GM23338 (cell line): Measurements from ENCODE around the gene HLCS. TPM values are rescaled to one million over a fixed set of nuclear protein-coding genes. Genes with fewer than 3 reads are reported as not detected.

Experiments
- ATAC-seq: fragments of 200-7000 bp; cut with Tn5 transposase; 3 replicates; pipeline ENCODE4 v1.9.1; 2020
- DNase-seq: peaks from one replicate; pipeline ENCODE4 v3.0.0-alpha.2; 2015; ENCODE audit warnings: low spot score
- H2AFZ ChIP-seq: fragments of 200-600 bp; sonication (generic); 2 replicates; pipeline ENCODE4 v1.8.0; 2016; ENCODE audit warnings: antibody characterized with exemption, mild to moderate bottlenecking, moderate library complexity
- H3F3A ChIP-seq: fragments of 200-600 bp; sonication (generic); replicated peaks from 2 replicates; pipeline ENCODE4 v1.8.0; 2017; ENCODE audit warnings: antibody characterized with exemption, mixed run types, low read depth
- H3K27ac ChIP-seq: fragments of 200-600 bp; sonication (generic); 2 replicates; pipeline ENCODE4 v1.6.1; 2016; ENCODE audit warnings: low read depth
- H3K27me3 ChIP-seq: fragments of 200-600 bp; sonication (generic); 2 replicates; pipeline ENCODE4 v1.8.0; 2016; ENCODE audit warnings: mild to moderate bottlenecking, mixed run types, moderate library complexity; ENCODE audit not compliant: insufficient read depth
- H3K36me3 ChIP-seq: fragments of 200-600 bp; sonication (generic); 2 replicates; pipeline ENCODE4 v1.8.0; 2016; ENCODE audit warnings: mild to moderate bottlenecking; ENCODE audit not compliant: insufficient read depth
- H3K4me1 ChIP-seq: fragments of 200-600 bp; sonication (generic); 2 replicates; pipeline ENCODE4 v1.8.0; 2016; ENCODE audit warnings: mild to moderate bottlenecking, moderate library complexity; ENCODE audit not compliant: insufficient read depth
- H3K4me2 ChIP-seq: fragments of 200-600 bp; sonication (generic); 2 replicates; pipeline ENCODE4 v1.7.1; 2017; ENCODE audit warnings: mixed run types
- H3K4me3 ChIP-seq: fragments of 200-600 bp; sonication (generic); 2 replicates; pipeline ENCODE4 v1.6.1; 2016; ENCODE audit warnings: mixed run types
- H3K79me2 ChIP-seq: fragments of 200-600 bp; sonication (generic); replicated peaks from 2 replicates; pipeline ENCODE4 v1.8.0; 2017; ENCODE audit warnings: mild to moderate bottlenecking; ENCODE audit not compliant: insufficient read depth
- H3K9me2 ChIP-seq: fragments of 200-600 bp; sonication (generic); 2 replicates; pipeline ENCODE4 v1.8.0; 2017; ENCODE audit not compliant: insufficient read depth
- H4K20me1 ChIP-seq: fragments of 200-600 bp; sonication (generic); replicated peaks from 2 replicates; pipeline ENCODE4 v1.8.0; 2017; ENCODE audit warnings: mild to moderate bottlenecking; ENCODE audit not compliant: insufficient read depth
- H3K27ac Mint-ChIP-seq: 2 replicates; pipeline ENCODE4 v1.8.0; 2020; ENCODE audit warnings: inconsistent platforms, mild to moderate bottlenecking, moderate library complexity, mixed read lengths
- H3K27me3 Mint-ChIP-seq: 3 replicates; pipeline ENCODE4 v1.8.0; 2022; ENCODE audit warnings: low read depth, mild to moderate bottlenecking, moderate library complexity, mixed read lengths, inconsistent platforms; ENCODE audit not compliant: insufficient read depth, poor library complexity
- H3K36me3 Mint-ChIP-seq: 3 replicates; pipeline ENCODE4 v1.8.0; 2021; ENCODE audit warnings: low read depth, mild to moderate bottlenecking, inconsistent platforms, moderate library complexity, mixed read lengths
- H3K4me1 Mint-ChIP-seq: 3 replicates; pipeline ENCODE4 v1.8.0; 2020; ENCODE audit warnings: mild to moderate bottlenecking, inconsistent platforms, mixed read lengths
- H3K4me3 Mint-ChIP-seq: 3 replicates; pipeline ENCODE4 v1.8.0; 2021; ENCODE audit warnings: moderate library complexity, mild to moderate bottlenecking, inconsistent platforms, mixed read lengths
- H3K9me3 Mint-ChIP-seq: 3 replicates; pipeline ENCODE4 v1.8.0; 2020; ENCODE audit warnings: moderate library complexity, mild to moderate bottlenecking, inconsistent platforms, mixed read lengths
- CREB1 ChIP-seq: fragments of 250-450 bp; sonication (Bioruptor Pico); IDR thresholded peaks from 2 replicates; pipeline ENCODE4 v1.5.0; 2020; ENCODE audit warnings: low read depth, mild to moderate bottlenecking, moderate library complexity
- CTCF ChIP-seq, 2 experiments: fragments of 200-600 bp in 1 of 2; sonication (generic) in 1 of 2; conservative IDR thresholded peaks; 2 replicates each; pipeline versions ENCODE4 v1.5.1 to v1.6.1; 2016 to 2017; ENCODE audit warnings: antibody characterized with exemption in 2 of 2, low read depth in 2 of 2, mild to moderate bottlenecking in 2 of 2, moderate library complexity in 1 of 2
- ETS1 ChIP-seq: IDR thresholded peaks from 2 replicates; pipeline ENCODE4 v1.6.1; 2016; ENCODE audit warnings: antibody characterized with exemption
- JUNB ChIP-seq: IDR thresholded peaks from one replicate; pipeline ENCODE4 v1.6.1; 2016; ENCODE audit warnings: antibody characterized with exemption; ENCODE audit not compliant: unreplicated experiment
- NANOG ChIP-seq: IDR thresholded peaks from 2 replicates; pipeline ENCODE4 v1.6.1; 2016; ENCODE audit warnings: antibody characterized with exemption, borderline replicate concordance
- POLR2AphosphoS5 ChIP-seq: IDR thresholded peaks from 2 replicates; pipeline ENCODE4 v1.6.1; 2016; ENCODE audit warnings: antibody characterized with exemption, low read depth
- REST ChIP-seq: IDR thresholded peaks from one replicate; pipeline ENCODE4 v1.6.1; 2018; ENCODE audit warnings: antibody characterized with exemption; ENCODE audit not compliant: unreplicated experiment
- STAT1 ChIP-seq: IDR thresholded peaks from one replicate; pipeline ENCODE4 v1.6.1; 2016; ENCODE audit warnings: antibody characterized with exemption; ENCODE audit not compliant: unreplicated experiment
- ZNF114 ChIP-seq: fragments of 250-450 bp; sonication (Bioruptor Pico); IDR thresholded peaks from 2 replicates; pipeline ENCODE4 v1.5.0; 2020; ENCODE audit warnings: mild to moderate bottlenecking, moderate library complexity
- ZNF462 ChIP-seq: fragments of 250-450 bp; sonication (Bioruptor Pico); IDR thresholded peaks from 2 replicates; pipeline ENCODE4 v1.5.0; 2020; ENCODE audit warnings: mild to moderate bottlenecking, moderate library complexity
- polyA plus RNA-seq: library from polyadenylated mRNA; unstranded; fragments of >200 nt; fragmentation: Nextera tagmentation; extraction: Ambion mirVana; gene quantifications from 2 replicates; pipeline ENCODE4 v1.2.1, GENCODE V29; 2016
- total RNA-seq: library from RNA; depleted of rRNA; stranded (reverse); fragments of >200 nt; shearing (Covaris generic); gene quantifications from 2 replicates; pipeline ENCODE4 v1.2.3, GENCODE V29; 2014

Gene HLCS
- total and polyA plus RNA-seq, 2 experiments from 2014 or later, result 6.1 to 14.7 TPM

GRCh38 chr21:36910581-36911307, 55.7 kb downstream of the HLCS start:
- Histone ChIP-seq H3K27ac (no peak overlapping the region), H2AFZ (no peak overlapping the region)
- DNase-seq, result no peak

More at GRCh38 chr21:36910581-36911307, 55.7 kb downstream of the HLCS start:
- no peaks in the 10 kb centered on the region for H4K20me1 ChIP-seq
- no peak overlapping the region for H3K4me3 ChIP-seq
- no peak overlapping the region for H3K4me3 Mint-ChIP-seq
- no peaks in the 10 kb centered on the region for H3K36me3 ChIP-seq
- H3K27me3 ChIP-seq, result no peaks in the 10 kb centered on the region
- H3K79me2 ChIP-seq, result no peaks in the 10 kb centered on the region
- peaks cover 2% of the 10 kb centered on the region for H3K27me3 Mint-ChIP-seq
- H3K4me1 ChIP-seq, result peaks cover 12% of the 10 kb centered on the region
- H3K4me2 ChIP-seq, result no peak overlapping the region
- no peaks in the 10 kb centered on the region for H3K9me3 Mint-ChIP-seq
- no peaks in the 10 kb centered on the region for H3F3A ChIP-seq
- ATAC-seq, result no peak
- 0 out of 3 replicates have a peak, but pooled peaks cover 3% of the 10 kb centered on the region for H3K36me3 Mint-ChIP-seq
- H3K27ac Mint-ChIP-seq, result no peak overlapping the region
- H3K4me1 Mint-ChIP-seq, result peaks cover 20% of the 10 kb centered on the region
- no peaks in the 10 kb centered on the region for H3K9me2 ChIP-seq
- TF ChIP-seq POLR2AphosphoS5 (no peak), ETS1 (no peak), CREB1 (CRISPR knock-in tag) (no peak), JUNB (no peak), ZNF114 (CRISPR knock-in tag) (no peak), STAT1 (no peak), REST (no peak), NANOG (no peak), ZNF462 (CRISPR knock-in tag) (no peak), CTCF (conservative IDR thresholded peaks at IDR 0.05; ENCODE audit: low read depth in 2 of 2) (no peak)
